Glutamatergic neuron (in vitro differentiated cells): ENCODE measurements around the gene IQGAP3. TPM values are rescaled to one million over a fixed set of nuclear protein-coding genes. Genes with fewer than 3 reads are reported as not detected.

Experiments
- DNase-seq: peaks from one replicate; pipeline ENCODE4 v3.0.0; 2022
- H3K27ac Mint-ChIP-seq: one replicate; pipeline ENCODE4 v1.8.0; 2020; ENCODE audit warnings: mild to moderate bottlenecking, mixed read lengths, inconsistent platforms; ENCODE audit not compliant: unreplicated experiment
- H3K27me3 Mint-ChIP-seq: one replicate; pipeline ENCODE4 v1.8.0; 2020; ENCODE audit warnings: mild to moderate bottlenecking, moderate library complexity, mixed read lengths, inconsistent platforms; ENCODE audit not compliant: unreplicated experiment
- H3K36me3 Mint-ChIP-seq: one replicate; pipeline ENCODE4 v1.8.0; 2020; ENCODE audit warnings: mild to moderate bottlenecking, mixed read lengths, inconsistent platforms; ENCODE audit not compliant: unreplicated experiment
- H3K4me1 Mint-ChIP-seq: one replicate; pipeline ENCODE4 v1.8.0; 2020; ENCODE audit warnings: mild to moderate bottlenecking, low read depth, mixed read lengths, inconsistent platforms; ENCODE audit not compliant: unreplicated experiment
- H3K4me3 Mint-ChIP-seq: one replicate; pipeline ENCODE4 v1.8.0; 2020; ENCODE audit warnings: mild to moderate bottlenecking, mixed read lengths, inconsistent platforms; ENCODE audit not compliant: unreplicated experiment
- H3K9me3 Mint-ChIP-seq: one replicate; pipeline ENCODE4 v1.8.0; 2020; ENCODE audit warnings: mild to moderate bottlenecking, moderate library complexity, mixed read lengths, inconsistent platforms; ENCODE audit not compliant: unreplicated experiment
- total RNA-seq: library from RNA; stranded (reverse); fragmentation: NEBNext Ultra II Directional; extraction: Animal tissue kit (Norgen Biotek cat#: 25700); gene quantifications from one replicate; pipeline ENCODE4 v1.2.1, GENCODE V29; 2021; ENCODE audit not compliant: unreplicated experiment
- TF ChIP-seq, protein P1 (sequence below): fragments of 200-600 bp; sonication (generic); IDR thresholded peaks from one replicate; pipeline ENCODE4 v1.5.0; 2021; ENCODE audit not compliant: partially characterized antibody, unreplicated experiment

IQGAP3 gene
- total RNA-seq, 1 donor from 2014 or later = 6.1 TPM

DNA sequence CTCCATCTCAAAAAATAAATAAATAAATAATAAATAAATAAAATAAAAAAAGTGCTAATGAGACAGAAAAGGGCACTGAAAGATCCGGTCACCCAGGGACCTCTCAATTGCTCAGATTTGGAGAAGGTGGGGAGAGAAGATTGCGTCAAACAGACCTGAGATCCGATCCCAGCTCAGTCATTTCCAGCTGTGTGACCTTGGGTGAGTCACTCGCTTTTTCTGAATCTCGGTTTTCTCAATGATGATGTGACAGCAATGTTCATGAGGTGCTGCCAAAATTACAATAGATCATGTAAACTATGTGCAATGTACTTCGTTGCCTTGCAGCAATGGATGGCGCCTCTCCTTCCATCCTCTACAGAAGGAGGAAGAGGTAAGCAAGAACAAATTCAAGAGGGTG is 60.7 kb downstream of the IQGAP3 start:
- TF ChIP-seq, protein P1, sequence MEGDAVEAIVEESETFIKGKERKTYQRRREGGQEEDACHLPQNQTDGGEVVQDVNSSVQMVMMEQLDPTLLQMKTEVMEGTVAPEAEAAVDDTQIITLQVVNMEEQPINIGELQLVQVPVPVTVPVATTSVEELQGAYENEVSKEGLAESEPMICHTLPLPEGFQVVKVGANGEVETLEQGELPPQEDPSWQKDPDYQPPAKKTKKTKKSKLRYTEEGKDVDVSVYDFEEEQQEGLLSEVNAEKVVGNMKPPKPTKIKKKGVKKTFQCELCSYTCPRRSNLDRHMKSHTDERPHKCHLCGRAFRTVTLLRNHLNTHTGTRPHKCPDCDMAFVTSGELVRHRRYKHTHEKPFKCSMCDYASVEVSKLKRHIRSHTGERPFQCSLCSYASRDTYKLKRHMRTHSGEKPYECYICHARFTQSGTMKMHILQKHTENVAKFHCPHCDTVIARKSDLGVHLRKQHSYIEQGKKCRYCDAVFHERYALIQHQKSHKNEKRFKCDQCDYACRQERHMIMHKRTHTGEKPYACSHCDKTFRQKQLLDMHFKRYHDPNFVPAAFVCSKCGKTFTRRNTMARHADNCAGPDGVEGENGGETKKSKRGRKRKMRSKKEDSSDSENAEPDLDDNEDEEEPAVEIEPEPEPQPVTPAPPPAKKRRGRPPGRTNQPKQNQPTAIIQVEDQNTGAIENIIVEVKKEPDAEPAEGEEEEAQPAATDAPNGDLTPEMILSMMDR = no peak
- no peak overlapping the region for H3K4me3 Mint-ChIP-seq

DNA sequence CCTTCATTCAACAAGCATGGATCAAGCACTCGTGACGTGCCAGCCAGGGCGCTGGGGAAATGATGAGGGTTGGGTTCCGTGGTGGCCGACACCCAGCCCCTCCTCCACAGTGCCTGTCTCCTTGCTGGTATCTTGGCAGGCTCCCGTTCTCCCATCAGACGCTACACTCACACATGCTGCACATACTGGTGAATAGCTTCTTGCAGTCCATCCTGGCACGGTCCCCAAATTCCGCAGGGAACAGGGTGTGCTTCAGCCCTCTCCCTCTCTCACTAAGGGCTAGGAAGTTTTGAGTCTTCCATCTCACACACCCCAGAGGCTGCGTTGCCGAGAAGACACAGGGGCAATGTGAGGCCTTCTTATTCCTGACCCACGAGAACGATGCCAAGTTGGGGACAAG is 61.7 kb downstream of the IQGAP3 start:
- H3K36me3 Mint-ChIP-seq = no peaks in the 10 kb centered on the region
- H3K27ac Mint-ChIP-seq = no peak overlapping the region
- H3K4me3 Mint-ChIP-seq = no peak overlapping the region
- peaks cover 17% of the 10 kb centered on the region for H3K4me1 Mint-ChIP-seq
- H3K27me3 Mint-ChIP-seq = peaks cover 7% of the 10 kb centered on the region
- TF ChIP-seq, protein P1 = no peak
- DNase-seq = no peak
- peaks cover 9% of the 10 kb centered on the region for H3K9me3 Mint-ChIP-seq

More for the DNA sequence above, 60.7 kb downstream of the IQGAP3 start:
- Mint-ChIP-seq H3K27ac (no peak overlapping the region), H3K9me3 (peaks cover 2% of the 10 kb centered on the region), H3K4me1 (peaks cover 19% of the 10 kb centered on the region), H3K36me3 (no peaks in the 10 kb centered on the region), H3K27me3 (peaks cover 8% of the 10 kb centered on the region)
- no peak for DNase-seq

DNA sequence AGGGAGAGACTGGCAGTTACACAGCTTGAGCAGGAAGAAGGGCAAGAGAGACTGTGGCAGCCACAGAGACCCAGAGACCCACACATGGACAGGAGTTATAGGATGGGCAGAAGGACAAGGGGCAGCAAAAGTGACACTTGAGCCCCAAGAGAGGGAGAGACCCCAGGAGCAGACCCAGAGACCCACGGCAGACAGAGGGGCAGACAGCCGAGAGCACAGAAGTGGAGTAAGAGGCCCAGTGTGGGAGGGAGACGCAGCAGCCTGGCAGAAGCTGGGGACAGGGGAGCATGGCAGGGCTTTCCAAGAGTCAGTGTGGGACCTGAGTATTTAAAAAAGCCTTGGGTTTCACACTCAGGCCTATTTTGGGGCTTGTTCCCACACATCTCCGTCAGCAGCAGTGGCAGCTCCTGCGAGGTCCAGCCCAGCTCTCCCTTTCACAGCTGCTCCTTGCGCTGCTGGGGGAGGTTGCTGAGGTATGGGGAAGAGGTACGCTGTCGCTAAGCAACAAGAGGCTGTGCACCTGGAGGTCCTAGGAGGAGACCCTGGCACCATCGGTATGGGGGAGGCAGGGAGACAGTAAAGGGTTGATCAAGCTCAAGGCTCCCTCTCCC is 62.8 kb downstream of the IQGAP3 start:
- TF ChIP-seq, protein P1 = no peak
- H3K4me3 Mint-ChIP-seq = no peak overlapping the region
- H3K27ac Mint-ChIP-seq = no peak overlapping the region
- no peaks in the 10 kb centered on the region for H3K36me3 Mint-ChIP-seq
- peaks cover 16% of the 10 kb centered on the region for H3K27me3 Mint-ChIP-seq
- no peak for DNase-seq
- H3K9me3 Mint-ChIP-seq = peaks cover 15% of the 10 kb centered on the region
- peaks cover 23% of the 10 kb centered on the region for H3K4me1 Mint-ChIP-seq

DNA sequence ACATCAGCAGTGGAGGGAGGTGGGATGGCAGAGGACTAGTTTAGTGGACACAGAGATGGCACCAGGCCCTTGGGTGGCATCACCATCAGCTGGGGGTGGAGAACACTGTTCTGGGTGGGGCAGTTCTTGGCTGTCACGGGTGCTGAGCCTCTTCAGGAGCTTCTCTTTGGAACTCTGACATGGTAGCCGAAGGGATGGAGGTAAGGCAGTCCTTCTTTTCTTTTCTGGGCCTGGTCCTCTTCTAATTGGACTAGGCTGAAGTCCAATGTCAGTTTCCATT is 63.5 kb downstream of the IQGAP3 start:
- no peak overlapping the region for H3K4me3 Mint-ChIP-seq
- peaks cover 20% of the 10 kb centered on the region for H3K9me3 Mint-ChIP-seq
- TF ChIP-seq, protein P1 = no peak
- H3K27me3 Mint-ChIP-seq = peaks cover 22% of the 10 kb centered on the region
- H3K4me1 Mint-ChIP-seq = peaks cover 29% of the 10 kb centered on the region
- no peak overlapping the region for H3K27ac Mint-ChIP-seq
- H3K36me3 Mint-ChIP-seq = no peaks in the 10 kb centered on the region
- no peak for DNase-seq

DNA sequence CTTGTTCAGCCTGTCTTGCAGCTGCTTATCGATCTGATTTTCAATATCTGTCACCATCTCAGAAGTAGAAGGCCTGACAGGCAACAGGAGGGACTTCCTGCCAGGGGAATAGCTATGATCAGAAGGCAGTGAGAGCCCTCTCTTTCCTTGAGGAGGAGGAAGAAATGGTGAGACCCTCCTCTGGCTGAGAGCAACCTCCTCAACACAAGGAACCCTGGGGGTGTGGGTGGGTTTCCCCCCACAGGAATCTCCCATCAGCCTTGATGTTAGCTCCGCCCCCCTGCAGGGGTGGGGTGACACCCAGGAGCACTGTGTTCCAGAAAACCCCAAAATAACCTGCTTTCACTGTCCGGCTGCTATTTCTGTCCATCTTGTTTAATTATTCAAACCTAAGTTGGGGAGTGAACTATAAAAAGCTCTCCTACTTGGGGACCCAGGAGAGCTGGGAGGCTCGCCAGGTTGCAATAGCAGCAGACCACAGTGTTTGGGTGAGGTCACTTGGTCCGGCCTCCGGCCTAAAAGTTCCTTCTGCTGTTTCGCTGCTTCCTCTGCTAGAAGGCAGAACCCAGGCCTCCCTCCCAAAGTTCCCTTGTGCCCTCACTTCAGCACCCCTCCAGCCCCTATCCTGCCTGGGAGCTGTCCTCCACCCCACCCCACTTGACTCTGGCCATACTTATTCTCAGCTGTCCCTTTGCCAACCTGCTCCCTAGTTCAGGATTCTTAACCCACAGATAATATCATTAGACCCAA is 64.0 kb downstream of the IQGAP3 start:
- H3K4me3 Mint-ChIP-seq = no peak overlapping the region
- H3K36me3 Mint-ChIP-seq = no peaks in the 10 kb centered on the region
- TF ChIP-seq, protein P1 = no peak
- peaks cover 22% of the 10 kb centered on the region for H3K9me3 Mint-ChIP-seq
- H3K27me3 Mint-ChIP-seq = peaks cover 23% of the 10 kb centered on the region
- no peak overlapping the region for H3K27ac Mint-ChIP-seq
- no peak for DNase-seq
- H3K4me1 Mint-ChIP-seq = peaks cover 33% of the 10 kb centered on the region
